Measurements from ENCODE around the gene TFCP2.

GRCh38 chr12:51131745-51132521, 41.0 kb downstream of the TFCP2 start:
- no peak for TF ChIP-seq CTCF (IDR thresholded peaks at IDR 0.05)
- TF ChIP-seq POLR2A (IDR thresholded peaks at IDR 0.05): no peak

All from right lobe of liver (tissue), 4 donors.